ENCODE measurements around the gene GMDS. TPM values are rescaled to one million over a fixed set of nuclear protein-coding genes. Genes with fewer than 3 reads are reported as not detected.

The GMDS gene
- total RNA-seq, 1 experiment from 2014 or later, result 27.6 TPM

DNA sequence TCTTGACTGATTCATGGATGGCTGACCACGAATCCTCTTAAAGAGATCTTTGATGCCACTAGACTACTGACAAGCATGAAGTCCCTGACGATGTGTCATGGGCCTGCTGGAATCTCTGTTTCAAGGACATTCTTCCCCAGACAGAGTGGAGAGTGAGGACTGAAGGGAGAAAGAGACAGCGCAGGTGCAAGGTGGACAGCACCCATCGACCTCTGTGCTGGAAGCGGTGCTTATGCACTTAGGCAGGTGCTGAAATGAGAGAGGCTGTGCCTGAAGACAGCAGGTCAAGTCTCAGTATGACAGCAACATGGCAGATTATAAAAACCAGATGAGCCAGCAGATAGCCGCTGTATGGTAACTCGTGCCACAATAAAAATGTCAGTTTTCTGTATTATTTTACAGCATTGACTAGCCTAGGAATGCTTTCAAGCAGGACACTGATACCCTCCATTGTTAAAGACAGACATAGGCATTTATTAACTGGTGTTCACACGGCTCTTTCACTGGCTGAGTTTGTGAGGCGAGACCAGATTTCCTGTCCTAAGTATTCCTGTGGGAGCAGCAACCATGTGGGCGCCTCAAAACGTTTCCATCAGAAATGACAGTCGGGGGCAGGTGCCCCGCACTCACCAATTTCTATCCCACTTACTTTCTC is 588.2 kb downstream of the GMDS start:
- H3K4me1 Mint-ChIP-seq, result no peaks in the 10 kb centered on the region
- no peak overlapping the region for H3K56ac ChIP-seq (ENCODE audit: insufficient read length, low read depth, low read length)
- H3K79me2 ChIP-seq (ENCODE audit: insufficient read depth, low read length), result no peaks in the 10 kb centered on the region; the same call in 1 of the 2 replicates
- no peaks in the 10 kb centered on the region; a peak in 1 of 7 replicates for H3K36me3 Mint-ChIP-seq (ENCODE audit: insufficient read depth in 1 of 3, low read depth in 3 of 3)
- H2AK5ac ChIP-seq (ENCODE audit: insufficient read length, low read length), result no peak overlapping the region
- no peak overlapping the region for H4K5ac ChIP-seq (ENCODE audit: insufficient read length, low read depth, low read length)
- H3T11ph ChIP-seq (ENCODE audit: low read length), result no peak overlapping the region
- no peaks in the 10 kb centered on the region for H3K23me2 ChIP-seq (ENCODE audit: insufficient read length, low read depth, low read length, poor library complexity, severe bottlenecking)
- no peak overlapping the region for H4K91ac ChIP-seq (ENCODE audit: insufficient read length, low read depth, low read length)
- H3K4me2 ChIP-seq (ENCODE audit: insufficient read depth, insufficient read length, low read length), result no peak overlapping the region
- H3K23ac ChIP-seq (ENCODE audit: insufficient read length, low read depth, low read length), result no peak overlapping the region
- H3K9me3 ChIP-seq (ENCODE audit: control insufficient read depth, low read depth, low read length), result no peaks in the 10 kb centered on the region
- H3K4ac ChIP-seq (ENCODE audit: low read depth, low read length), result no peak overlapping the region
- no peak overlapping the region for H3K14ac ChIP-seq (ENCODE audit: insufficient read depth, low read length)
- H3K27me3 ChIP-seq (ENCODE audit: insufficient read depth, low read length), result no peaks in the 10 kb centered on the region
- H2BK120ac ChIP-seq (ENCODE audit: low read depth, low read length, poor library complexity, severe bottlenecking), result no peak overlapping the region
- no peak for DNase-seq
- no peak overlapping the region for H3K9ac ChIP-seq (ENCODE audit: extremely low read depth, insufficient read length, low read length)
- H3K27ac Mint-ChIP-seq, result no peak overlapping the region
- no peaks in the 10 kb centered on the region; the same call in 1 of the 2 replicates for H3K4me1 ChIP-seq (ENCODE audit: insufficient read depth, low read length)
- TF ChIP-seq, protein P1, sequence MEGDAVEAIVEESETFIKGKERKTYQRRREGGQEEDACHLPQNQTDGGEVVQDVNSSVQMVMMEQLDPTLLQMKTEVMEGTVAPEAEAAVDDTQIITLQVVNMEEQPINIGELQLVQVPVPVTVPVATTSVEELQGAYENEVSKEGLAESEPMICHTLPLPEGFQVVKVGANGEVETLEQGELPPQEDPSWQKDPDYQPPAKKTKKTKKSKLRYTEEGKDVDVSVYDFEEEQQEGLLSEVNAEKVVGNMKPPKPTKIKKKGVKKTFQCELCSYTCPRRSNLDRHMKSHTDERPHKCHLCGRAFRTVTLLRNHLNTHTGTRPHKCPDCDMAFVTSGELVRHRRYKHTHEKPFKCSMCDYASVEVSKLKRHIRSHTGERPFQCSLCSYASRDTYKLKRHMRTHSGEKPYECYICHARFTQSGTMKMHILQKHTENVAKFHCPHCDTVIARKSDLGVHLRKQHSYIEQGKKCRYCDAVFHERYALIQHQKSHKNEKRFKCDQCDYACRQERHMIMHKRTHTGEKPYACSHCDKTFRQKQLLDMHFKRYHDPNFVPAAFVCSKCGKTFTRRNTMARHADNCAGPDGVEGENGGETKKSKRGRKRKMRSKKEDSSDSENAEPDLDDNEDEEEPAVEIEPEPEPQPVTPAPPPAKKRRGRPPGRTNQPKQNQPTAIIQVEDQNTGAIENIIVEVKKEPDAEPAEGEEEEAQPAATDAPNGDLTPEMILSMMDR (conservative IDR thresholded peaks at IDR 0.05), result no peak
- no peak overlapping the region for H2BK15ac ChIP-seq (ENCODE audit: low read depth, low read length)
- H2BK5ac ChIP-seq (ENCODE audit: insufficient read length, low read length), result no peak overlapping the region
- no peak overlapping the region for H2AFZ ChIP-seq (ENCODE audit: low read length)
- no peak overlapping the region for H3K4me3 Mint-ChIP-seq
- no peaks in the 10 kb centered on the region; a peak in 1 of 5 replicates for H3K9me3 Mint-ChIP-seq
- no peak overlapping the region for H3K18ac ChIP-seq (ENCODE audit: insufficient read length, low read depth, low read length)
- H4K20me1 ChIP-seq (ENCODE audit: control insufficient read depth, insufficient read depth, insufficient read length), result no peaks in the 10 kb centered on the region
- WGBS (ENCODE audit: extremely low coverage, insufficient read length, low lambda C conversion rate), result no CpG with 5 or more reads among the region's 13 CpGs
- H4K8ac ChIP-seq (replicated peaks; ENCODE audit: insufficient read length, low read depth, low read length), result no peak overlapping the region
- no peak overlapping the region for H2BK20ac ChIP-seq (ENCODE audit: low read depth, low read length, poor library complexity, severe bottlenecking)
- no peak overlapping the region for H3K27ac ChIP-seq (ENCODE audit: insufficient read length, low read depth, low read length)
- peaks cover 1% of the 10 kb centered on the region; the same call in 1 of the 2 replicates for H3K27me3 Mint-ChIP-seq (ENCODE audit: low read depth)
- no peak overlapping the region for H2BK12ac ChIP-seq (ENCODE audit: insufficient read length, low read depth, low read length)
- no peaks in the 10 kb centered on the region for H3K79me1 ChIP-seq (ENCODE audit: insufficient read depth, low read depth, low read length, poor library complexity, severe bottlenecking)
